ENCODE data around the gene CHRM5. TPM values are rescaled to one million over a fixed set of nuclear protein-coding genes. Genes with fewer than 3 reads are reported as not detected.
"Not testable (repeated sequence)": the region's sequence is repeated elsewhere in the genome, so short reads cannot be mapped to it uniquely, and the experiment has no call there.

CHRM5 gene
- total RNA-seq, 4 donors from 2014 or later = not detected

- no peak for DNase-seq (ENCODE audit: low spot score in 2 of 2)
- Histone ChIP-seq H3K9me3 (no peaks in the 10 kb centered on the region), H3K36me3 (no peaks in the 10 kb centered on the region), H3K4me3 (no peak overlapping the region), H3K4me1 (no peaks in the 10 kb centered on the region), H3K27me3 (no peaks in the 10 kb centered on the region), H3K27ac (no peak overlapping the region)
- no peak for TF ChIP-seq EP300 (IDR thresholded peaks at IDR 0.05)
- TF ChIP-seq POLR2A (IDR thresholded peaks at IDR 0.05) = no peak
- TF ChIP-seq POLR2AphosphoS5 (IDR thresholded peaks at IDR 0.05) = no peak
- TF ChIP-seq CTCF (IDR thresholded peaks at IDR 0.05) = no peak
- 93% methylated on average over 9 of the region's 9 CpGs for WGBS
These were observed 45.4 kb downstream of the CHRM5 start for GRCh38 chr15:34013746-34014145.

- H3K4me1 ChIP-seq = no peaks in the 10 kb centered on the region
- no peak for DNase-seq (ENCODE audit: low spot score in 2 of 2)
- H3K9me3 ChIP-seq = no peaks in the 10 kb centered on the region
- no peaks in the 10 kb centered on the region for H3K27me3 ChIP-seq
- TF ChIP-seq POLR2A (IDR thresholded peaks at IDR 0.05) (no peak), POLR2AphosphoS5 (IDR thresholded peaks at IDR 0.05) (no peak), CTCF (IDR thresholded peaks at IDR 0.05) (no peak), EP300 (IDR thresholded peaks at IDR 0.05) (no peak)
- no peak overlapping the region for H3K27ac ChIP-seq
- H3K4me3 ChIP-seq = no peak overlapping the region
- no peaks in the 10 kb centered on the region for H3K36me3 ChIP-seq
- WGBS = 97% methylated on average over 2 of the region's 2 CpGs
These were observed 46.3 kb downstream of the CHRM5 start for GRCh38 chr15:34014556-34014955.

- Histone ChIP-seq H3K4me1 (no peaks in the 10 kb centered on the region), H3K9me3 (no peaks in the 10 kb centered on the region), H3K27ac (no peak overlapping the region), H3K36me3 (no peaks in the 10 kb centered on the region), H3K4me3 (no peak overlapping the region), H3K27me3 (no peaks in the 10 kb centered on the region)
- 93% methylated on average over 16 of the region's 16 CpGs for WGBS
- TF ChIP-seq POLR2AphosphoS5 (IDR thresholded peaks at IDR 0.05) (no peak), POLR2A (IDR thresholded peaks at IDR 0.05) (no peak), EP300 (IDR thresholded peaks at IDR 0.05) (no peak), CTCF (IDR thresholded peaks at IDR 0.05) (no peak)
- DNase-seq (ENCODE audit: low spot score in 2 of 2) = no peak
These were observed 49.8 kb downstream of the CHRM5 start for GRCh38 chr15:34018021-34018645.

GRCh38 chr15:34018738-34019137, 50.4 kb downstream of the CHRM5 start:
- H3K27me3 ChIP-seq; H3K9me3 ChIP-seq; DNase-seq (ENCODE audit: low spot score in 2 of 2); H3K4me3 ChIP-seq; H3K36me3 ChIP-seq; H3K4me1 ChIP-seq; H3K27ac ChIP-seq: not testable (repeated sequence)
- 97% methylated on average over 2 of the region's 2 CpGs for WGBS

- Histone ChIP-seq H3K4me1 (no peaks in the 10 kb centered on the region), H3K36me3 (no peaks in the 10 kb centered on the region), H3K27me3 (no peaks in the 10 kb centered on the region), H3K4me3 (no peak overlapping the region), H3K27ac (no peak overlapping the region), H3K9me3 (no peaks in the 10 kb centered on the region)
- DNase-seq (ENCODE audit: low spot score in 2 of 2) = no peak
- WGBS = 96% methylated on average over 3 of the region's 3 CpGs
- TF ChIP-seq POLR2A (IDR thresholded peaks at IDR 0.05) (no peak), EP300 (IDR thresholded peaks at IDR 0.05) (no peak), CTCF (IDR thresholded peaks at IDR 0.05) (no peak), POLR2AphosphoS5 (IDR thresholded peaks at IDR 0.05) (no peak)
These were observed 51.2 kb downstream of the CHRM5 start for GRCh38 chr15:34019369-34019990.
